Measurements from ENCODE around the gene KIF3B.

DNA sequence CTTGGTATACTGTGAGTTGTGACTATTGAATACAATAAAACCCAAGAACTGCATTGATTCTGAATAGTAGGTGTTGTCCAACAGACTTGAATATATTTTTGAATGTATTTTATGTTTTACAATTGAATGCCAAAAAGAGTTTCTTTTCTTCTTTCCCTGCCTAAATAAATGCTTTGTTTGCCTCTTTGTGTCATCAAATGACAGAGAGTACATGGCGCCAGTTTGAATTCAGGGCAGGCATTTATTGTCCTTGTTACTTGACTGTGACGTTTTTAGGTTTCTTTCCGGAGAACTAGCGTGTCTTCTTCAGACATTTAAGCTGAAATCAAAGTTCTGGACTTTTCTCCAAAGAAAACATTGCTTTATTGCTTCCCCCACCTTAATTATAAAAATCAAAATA is 16.6 kb downstream of the KIF3B start:
- TF ChIP-seq, protein P1, sequence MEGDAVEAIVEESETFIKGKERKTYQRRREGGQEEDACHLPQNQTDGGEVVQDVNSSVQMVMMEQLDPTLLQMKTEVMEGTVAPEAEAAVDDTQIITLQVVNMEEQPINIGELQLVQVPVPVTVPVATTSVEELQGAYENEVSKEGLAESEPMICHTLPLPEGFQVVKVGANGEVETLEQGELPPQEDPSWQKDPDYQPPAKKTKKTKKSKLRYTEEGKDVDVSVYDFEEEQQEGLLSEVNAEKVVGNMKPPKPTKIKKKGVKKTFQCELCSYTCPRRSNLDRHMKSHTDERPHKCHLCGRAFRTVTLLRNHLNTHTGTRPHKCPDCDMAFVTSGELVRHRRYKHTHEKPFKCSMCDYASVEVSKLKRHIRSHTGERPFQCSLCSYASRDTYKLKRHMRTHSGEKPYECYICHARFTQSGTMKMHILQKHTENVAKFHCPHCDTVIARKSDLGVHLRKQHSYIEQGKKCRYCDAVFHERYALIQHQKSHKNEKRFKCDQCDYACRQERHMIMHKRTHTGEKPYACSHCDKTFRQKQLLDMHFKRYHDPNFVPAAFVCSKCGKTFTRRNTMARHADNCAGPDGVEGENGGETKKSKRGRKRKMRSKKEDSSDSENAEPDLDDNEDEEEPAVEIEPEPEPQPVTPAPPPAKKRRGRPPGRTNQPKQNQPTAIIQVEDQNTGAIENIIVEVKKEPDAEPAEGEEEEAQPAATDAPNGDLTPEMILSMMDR (conservative IDR thresholded peaks at IDR 0.05), result no peak
- TF ChIP-seq ZFX (IDR thresholded peaks at IDR 0.05), result no peak

All from C4-2B (cell line).